GM19438 (cell line): ENCODE data around the gene POC1A.

ENCODE experiments used
- ATAC-seq: cut with Tn5 transposase; IDR thresholded peaks from one replicate; pipeline ENCODE4 v1.9.1; 2021; ENCODE audit warnings: low read depth; ENCODE audit not compliant: unreplicated experiment

Gene POC1A

DNA sequence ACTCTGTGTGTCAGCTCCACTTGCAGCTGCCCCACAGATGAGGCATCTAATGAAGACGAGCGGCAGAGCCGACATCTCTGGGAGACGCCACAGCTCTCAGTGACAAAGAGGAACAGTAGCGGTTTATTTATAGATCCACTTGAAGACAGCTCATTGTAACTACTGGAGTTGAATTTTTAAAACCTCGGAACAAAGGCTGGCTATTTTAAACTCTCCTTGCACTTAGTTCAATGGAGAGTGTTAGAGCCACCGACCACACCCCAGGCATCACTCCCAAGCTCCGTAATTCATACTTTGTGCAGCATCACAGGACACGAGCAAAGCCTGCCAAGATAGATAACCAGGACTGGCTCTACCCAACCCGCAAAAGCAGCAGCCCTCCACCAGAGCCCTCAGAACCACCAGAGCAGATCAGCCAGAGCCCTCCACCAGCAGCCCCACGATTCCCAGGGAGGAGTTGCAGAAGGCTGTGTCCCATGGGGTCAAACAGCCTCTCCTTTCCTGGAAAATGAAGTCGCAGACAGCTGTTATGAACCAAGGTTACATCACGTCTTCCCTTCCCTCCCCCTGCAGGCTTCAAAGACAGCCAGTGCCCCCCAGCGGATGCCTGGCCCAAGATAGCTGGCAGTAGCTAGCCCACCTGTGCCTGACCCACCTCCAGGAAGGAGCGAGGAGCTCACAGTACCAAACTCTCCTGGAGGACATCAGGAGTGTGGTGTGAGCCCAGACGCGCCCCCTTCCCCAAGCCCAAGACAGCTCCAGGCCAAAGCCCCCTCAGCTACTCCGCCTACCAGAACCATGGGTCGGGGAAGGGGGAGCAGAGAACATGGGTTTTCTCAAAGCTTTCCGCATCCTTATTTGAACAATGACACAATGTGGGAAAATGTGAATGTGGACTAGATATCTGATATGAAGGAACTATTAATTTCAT is 45.7 kb downstream of the POC1A start:
- ATAC-seq = no peak

DNA sequence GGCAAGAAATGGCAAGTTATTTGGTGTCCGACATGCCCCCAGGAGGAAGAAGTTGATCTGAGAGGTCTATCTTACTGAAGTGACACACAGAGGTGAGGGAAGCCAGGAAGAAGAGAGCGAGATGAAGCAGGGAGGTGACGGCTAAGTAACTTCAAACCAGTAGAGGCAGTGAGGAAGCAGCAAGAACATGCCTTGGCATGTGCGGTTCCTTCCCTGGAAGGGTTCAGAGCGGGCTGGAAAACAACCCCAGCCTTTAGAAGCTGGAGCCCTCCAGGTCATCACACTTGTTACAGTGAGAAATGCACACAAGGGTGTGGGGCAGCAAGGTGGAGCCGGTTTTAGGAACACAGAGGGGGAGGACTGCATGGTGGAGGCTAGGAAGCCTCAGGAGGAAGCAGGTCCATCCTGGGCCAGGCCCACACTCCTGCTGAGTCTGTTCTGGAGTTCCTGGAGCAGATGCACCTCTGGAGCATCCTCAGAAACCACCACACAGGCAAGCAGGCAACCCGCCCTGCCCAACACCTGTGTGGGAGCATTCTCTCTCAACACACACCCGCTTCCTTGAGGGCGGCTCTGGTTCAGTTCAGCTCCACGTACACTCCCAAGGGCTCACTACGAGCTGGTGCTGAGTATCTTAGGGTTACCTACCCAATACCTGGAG is 47.1 kb downstream of the POC1A start:
- ATAC-seq = no peak

DNA sequence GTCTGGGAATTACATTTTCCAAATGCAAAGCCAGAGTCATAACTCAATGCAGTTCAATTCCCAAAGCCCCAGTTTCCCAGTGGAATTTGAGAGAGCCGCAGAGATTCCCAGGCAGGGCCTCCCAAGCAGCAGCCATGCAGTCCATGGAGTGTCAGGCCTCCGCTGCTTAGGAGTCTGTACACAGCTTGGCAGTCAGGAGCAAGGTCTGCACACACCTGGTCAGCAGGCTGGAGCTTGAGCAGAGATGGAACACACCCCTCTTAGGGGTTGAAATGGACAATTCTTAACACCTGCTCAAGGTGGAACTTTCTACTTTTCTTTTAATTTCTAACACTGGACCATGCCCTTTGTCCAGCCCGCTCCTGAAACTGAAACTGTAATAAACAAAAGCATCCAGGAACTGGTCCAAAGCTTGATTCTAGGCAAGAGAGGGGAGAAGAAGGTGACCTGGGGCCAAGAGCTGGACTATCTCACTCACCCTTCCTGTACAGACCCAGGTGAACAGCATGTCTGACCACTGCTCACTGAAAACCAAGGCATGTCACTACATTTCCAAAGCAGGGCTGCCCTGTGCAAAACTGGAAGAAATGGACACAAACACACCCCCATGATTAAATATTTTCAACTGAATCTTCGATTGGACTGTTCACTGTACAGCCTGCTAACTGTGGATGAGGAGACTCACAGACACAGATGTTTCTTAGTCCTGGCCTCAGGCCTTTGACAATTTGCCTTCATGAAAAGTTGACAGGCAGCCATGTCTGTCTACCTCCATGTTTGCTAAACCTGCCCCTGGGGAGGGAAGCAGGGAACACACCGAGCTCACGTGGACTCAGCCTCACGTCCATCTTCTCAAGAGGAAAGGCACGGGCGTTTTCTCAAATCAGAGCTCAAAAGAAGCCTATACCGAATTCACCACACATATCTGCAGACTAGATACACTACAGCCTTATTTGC is 49.3 kb downstream of the POC1A start:
- no peak for ATAC-seq

DNA sequence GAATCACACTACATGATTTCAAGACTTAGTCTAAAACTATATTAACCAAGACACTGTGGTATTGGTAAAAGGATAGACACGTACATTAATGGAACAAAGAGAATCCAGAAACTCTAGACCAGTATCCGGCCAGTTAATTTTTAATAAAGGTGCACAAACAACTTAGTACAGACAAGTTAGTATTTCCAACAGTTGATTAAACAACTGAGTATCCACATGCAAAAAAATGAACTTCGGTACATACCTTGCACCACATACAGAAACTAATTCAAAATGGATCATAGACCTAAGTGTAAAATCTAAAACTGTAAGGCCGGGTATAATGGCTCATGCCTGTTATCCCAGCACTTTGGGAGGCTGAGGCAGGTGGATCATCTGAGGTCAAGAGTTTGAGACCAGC is 51.3 kb downstream of the POC1A start:
- no peak for ATAC-seq

DNA sequence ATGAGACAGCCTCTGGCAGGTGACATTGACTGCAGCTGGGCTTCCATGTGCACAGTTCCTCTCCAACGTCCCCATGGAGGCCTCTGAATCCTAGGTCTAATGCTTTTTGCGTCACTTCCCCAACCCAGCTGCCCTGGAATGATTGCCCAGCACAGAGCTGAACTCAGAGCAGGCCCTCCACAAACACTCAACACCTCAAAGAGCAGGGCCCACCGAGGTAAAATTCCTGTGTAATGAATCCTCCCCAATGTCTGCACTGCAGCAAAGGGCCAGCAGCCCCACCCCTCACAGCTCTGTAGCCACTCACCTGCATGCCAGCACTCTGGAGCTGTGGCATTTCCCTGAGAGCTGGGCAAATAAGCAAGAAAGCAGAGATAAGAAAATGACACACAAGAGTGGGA is 55.2 kb downstream of the POC1A start:
- ATAC-seq = no peak

DNA sequence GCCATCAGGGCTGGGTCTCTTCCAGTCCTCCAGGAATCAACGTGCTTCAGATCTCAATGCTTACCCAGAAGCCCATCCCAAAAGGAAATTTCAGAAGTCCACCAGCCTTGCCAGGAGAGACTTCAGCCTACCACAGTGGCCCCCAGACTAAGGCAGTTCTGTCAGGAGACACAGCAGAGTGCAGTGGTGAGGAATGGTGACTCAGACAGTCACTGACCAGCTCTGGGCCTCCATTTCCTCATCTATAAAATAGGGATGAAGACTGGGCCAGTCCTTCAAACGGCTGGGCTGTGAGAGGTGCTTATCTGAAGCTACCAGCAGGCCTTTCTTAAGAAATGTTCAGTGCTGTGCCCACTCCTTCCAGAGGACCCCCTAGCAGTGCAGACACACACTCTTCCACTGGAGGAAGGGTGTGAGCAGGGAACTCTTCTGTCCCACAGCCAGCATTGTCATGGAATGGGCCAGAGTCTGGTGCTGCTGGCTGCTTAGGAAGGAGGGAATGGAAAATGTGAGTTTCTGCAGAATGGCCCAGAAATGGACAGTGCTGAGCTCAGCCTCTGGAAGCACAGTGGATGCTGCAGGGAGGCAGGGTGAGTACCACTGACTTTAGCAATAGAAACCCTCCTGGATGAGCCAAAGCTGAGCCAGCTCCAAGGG is 56.2 kb downstream of the POC1A start:
- ATAC-seq = no peak

DNA sequence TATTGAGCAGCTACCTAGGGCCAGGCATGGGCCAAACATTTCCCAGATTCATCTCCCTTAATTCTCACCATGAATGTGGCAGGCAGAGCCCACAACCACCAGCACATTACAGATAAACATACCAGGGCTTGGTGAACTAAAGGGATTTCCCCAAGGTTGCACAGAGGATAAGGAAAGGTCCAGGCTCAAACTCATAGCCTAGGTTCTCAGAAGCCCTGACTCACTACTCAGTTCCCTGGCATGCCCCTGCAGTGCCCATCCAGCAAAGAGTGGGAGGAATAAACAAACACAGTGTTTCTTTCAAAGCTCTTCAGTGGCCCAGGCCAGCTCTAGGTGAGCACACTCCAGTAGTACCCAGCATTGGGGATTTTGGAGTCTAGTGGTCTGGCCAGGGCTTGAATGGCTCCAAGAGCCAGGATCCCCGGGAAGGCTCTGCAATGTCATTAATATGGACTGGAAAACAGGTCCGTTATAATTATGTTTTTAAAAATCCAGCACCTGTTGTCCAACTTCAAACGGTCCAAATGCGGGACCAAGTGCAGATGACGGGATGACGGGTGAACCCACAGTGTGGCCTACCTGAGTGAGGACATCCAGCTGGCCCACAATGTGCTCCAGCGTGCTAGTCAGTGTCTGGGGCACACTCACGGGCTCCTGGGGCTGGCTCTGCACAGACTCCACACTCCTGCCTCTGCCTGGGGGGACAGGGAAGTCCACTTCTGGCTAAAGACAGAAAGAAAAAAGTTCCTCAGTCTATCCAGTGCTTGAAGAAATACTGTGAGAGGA is 58.0 kb downstream of the POC1A start:
- no peak for ATAC-seq

DNA sequence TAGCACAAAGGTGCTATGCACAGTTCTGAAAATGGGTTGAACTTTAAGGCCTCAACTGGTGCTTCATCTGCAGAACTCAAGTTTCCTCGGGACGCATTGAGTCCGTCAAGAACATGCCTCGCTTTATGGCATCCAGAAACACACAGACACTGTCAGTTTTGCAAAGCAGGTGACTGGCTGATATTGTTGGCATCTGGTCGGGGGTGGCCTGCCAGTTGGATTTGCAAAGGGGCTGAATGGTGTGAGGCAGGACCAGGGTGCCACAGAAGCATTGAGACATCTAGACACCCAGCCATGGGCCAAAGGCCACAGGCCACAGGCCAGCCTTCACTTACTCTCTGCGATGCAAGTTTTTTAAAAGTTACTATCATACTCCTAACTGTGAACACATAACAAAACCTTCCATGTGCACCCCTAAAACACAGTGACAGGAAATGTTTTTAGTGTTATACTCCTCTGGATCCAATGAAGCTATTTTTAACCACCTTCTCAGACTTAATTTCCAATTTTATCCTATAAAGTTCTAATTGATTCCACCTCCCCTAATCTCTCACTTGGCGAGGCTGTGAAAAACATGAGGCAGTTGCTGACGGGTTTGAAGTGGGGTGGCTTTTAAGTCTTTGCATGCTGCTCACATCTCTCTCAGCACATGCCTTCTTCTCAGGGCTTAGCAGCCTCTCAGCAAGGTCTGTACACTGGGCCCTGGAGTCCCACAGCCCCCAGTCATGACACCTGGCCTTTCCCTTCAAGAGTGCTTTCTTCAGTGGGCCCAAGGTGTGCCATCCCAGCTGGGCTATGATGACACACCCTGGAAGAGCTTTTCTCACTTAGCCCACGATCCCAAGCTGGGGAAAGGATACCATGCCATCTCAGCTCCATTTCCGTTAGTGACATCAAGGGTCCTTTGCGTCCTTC is 59.4 kb downstream of the POC1A start:
- no peak for ATAC-seq

DNA sequence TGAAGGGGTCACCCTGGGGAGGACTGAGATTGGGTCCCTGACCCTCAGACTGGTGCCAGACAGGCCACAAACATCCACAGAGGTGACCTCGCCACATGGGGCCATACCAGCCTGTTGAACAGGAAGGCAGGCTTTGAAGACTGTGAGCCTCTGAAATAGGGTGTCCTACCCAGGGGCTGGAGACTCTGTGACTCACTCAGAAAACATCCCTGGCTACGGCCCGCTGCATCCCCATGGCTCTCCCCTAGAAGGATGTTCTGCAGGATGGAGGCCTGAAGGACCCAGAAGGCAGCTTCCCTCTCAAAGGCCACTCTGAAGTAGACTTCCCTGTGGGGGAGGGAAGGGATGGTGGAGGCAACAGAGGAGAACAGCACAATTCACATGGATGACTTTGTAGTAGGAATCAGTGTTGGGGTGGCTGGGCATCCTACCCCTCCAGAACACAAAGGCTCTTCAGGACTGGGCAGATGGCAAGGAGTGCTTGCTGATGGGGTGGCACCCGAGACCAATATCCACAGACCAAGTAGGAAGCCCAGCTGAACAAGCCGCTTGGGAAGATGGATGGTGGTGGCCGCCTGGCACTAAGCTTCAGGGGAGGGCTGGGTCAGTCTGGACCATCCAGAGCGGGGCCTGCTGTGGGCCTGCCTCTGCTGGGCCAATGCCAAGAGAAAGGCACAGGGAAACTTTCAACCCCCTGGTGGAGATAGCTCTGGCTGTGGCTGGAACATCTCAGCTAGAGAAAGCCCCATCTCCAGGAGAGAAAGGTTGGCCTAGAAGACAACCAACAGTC is 60.3 kb downstream of the POC1A start:
- ATAC-seq = no peak

DNA sequence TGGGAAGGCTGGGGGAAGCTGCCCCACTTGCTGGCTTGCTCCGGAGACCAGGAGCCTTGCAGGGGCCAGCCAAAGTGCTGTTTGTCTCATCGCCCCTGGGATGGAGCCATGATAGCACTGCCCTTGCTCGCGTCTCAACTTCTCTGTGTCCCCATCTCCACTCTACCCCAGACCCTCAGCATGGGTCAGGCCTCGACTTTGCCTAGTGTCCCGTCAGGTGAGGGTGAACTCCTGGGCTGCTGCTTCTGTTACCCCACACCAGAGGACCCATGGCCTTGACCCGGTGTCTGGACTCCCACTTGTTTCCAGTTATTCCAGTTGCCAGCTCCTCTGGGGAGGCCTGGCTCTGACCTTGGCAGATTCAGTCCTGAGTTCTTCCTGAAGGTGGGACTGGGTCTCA is 61.3 kb downstream of the POC1A start:
- no peak for ATAC-seq

DNA sequence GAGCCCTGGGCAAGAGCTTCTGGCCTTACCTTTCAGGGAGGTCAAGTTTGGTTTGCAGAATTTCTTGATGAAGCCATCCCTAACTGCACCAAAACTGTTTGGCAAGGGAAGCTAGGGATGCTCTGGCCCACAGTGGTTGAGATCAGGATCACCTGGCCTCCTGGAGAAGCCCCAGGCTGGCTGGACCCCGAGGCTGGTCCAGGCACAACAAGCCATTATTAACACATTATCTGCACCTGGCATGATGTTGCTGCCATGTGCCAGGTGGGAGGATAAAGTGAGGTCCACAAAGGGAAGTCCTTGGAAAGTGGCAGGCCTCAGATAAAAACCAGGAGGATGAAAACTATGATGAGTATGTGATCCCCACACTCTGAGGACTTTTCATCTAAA is 62.0 kb downstream of the POC1A start:
- no peak for ATAC-seq

DNA sequence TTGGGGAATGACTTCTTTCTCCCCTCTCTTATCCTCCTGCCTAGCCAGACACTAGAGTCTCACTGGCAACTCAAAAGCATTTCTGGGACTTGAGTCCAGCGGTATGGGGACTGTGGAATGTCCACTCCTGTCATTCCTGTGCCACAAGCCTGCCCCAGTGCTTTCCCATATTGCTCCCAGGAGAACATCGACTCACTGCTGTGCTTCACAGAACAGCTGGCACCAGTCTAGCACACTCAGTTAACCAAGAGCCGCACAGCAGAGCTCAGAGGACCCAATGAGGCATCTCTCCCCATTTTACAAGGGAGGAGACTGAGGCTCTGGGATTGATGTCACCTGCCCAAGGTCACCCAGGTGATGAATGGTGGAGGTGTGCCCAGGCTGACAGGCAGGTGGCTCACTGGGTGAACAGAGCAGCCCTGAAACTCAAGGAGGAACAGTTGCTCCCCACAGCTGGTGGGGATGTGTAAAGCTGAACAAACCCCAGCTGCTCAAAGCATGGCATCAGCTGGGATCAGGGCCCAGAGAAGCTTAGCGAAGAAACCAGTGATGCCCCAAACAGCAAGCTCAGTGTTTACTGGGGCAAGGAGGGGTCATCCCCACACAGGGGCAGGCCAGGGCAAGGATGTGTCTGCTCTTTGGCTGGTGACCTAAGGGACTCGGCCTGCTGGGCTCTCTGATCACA is 62.5 kb downstream of the POC1A start:
- no peak for ATAC-seq

DNA sequence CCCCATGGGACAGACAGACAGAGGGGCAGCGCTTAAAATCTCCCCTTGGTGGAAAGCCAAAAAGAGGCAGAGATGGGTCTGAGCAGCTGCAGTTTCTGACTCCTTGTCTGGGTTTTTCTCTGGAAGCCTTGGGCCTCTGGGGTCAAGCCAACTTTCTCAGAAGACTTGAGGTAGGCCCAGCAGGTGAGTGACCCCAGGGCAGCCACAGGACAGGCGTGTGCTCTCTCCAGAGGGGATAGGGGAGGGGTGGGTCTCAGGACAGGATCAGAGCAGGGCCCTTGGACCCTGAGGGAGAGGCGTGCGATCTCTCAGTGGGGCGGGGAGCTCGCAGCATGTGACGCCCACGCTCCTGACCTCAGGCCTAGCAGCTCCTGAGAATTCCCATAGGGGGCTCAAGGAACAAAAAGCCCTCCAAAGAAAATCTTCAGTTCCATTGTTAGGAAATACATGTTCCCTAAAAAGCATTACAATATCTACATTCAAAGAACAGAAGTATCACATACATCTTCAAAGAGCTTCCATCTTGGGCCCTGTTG is 63.2 kb downstream of the POC1A start:
- no peak for ATAC-seq

DNA sequence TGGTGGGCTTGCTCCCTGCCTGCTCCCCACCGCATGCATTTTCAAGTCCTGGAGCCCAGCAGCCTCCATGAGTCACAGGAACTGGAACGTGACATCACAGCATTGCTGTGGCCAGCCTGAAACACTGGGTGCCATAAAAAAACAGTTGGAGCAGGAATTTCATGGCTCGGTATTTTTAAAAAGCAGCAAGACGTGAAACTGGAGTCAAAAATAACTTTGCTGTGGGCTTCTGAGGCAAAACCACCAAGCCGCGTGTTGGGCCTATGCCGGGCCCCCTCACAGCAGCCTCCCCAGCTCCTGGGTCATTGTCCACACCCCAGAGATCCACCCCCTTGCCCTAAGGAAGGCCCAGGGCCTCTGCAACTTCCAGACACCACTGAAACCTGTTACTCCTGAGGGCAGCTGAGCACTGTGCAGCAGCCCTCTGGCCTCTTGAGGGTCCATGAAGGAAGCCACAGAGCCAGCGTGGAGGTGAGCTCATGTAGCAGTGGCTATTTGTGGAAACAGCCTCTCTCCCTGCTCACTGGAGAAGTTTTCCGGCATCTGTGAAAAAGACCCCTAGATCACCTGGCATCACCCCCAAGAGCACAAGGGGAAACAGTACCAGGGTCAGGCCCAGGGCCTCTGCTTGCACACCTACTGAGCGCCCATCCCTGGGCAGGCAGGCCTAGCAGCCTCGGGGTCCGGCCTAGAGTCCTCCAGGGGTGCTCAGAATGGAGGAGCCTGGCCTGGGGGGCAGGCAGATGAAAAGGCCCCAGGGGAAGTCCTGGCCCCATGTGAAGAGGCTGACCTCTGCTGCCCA is 63.9 kb downstream of the POC1A start:
- ATAC-seq = no peak

DNA sequence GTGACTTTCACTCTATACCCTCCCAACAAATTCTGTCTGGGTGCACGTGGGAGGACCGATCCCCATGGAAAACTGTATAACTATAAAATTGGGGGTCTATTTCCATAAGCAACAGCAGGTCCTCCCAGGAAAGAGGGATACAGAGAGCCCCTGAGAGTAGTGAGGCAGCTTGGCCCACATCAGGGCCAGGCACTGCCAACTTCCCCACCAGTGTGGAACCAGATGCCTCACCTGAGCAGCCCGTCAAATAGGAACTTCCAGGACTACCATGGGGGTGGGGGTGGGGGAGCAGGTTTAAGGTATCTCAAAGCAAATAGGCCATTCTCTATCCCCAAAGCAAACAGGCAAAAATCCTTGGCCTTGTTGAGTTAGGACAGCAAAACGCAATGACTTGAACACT is 64.5 kb downstream of the POC1A start:
- no peak for ATAC-seq
